C4-2B (cell line): Measurements from ENCODE around the gene AUH.
"Not testable (repeated sequence)": the region's sequence is repeated elsewhere in the genome, so short reads cannot be mapped to it uniquely, and the experiment has no call there.

Experiments used
- H3K27ac ChIP-seq: fragments of 450-650 bp; 2 replicates; pipeline ENCODE4 v1.5.1; 2017
- CTCF ChIP-seq: fragments of 450-650 bp; conservative IDR thresholded peaks from 2 replicates; pipeline ENCODE4 v1.5.1; 2017; ENCODE audit warnings: mild to moderate bottlenecking
- ZFX ChIP-seq: fragments of 450-650 bp; IDR thresholded peaks from 2 replicates; pipeline ENCODE4 v1.6.1; 2017

Gene AUH

GRCh38 chr9:91391412-91391811, 29.7 kb upstream of the AUH start:
- no peak overlapping the region for H3K27ac ChIP-seq

GRCh38 chr9:91389686-91390085, 28.0 kb upstream of the AUH start:
- not testable (repeated sequence) for H3K27ac ChIP-seq

More at GRCh38 chr9:91391412-91391811, 29.7 kb upstream of the AUH start:
- TF ChIP-seq CTCF (no peak), ZFX (no peak)

- TF ChIP-seq ZFX: no peak
- TF ChIP-seq CTCF: no peak
- H3K27ac ChIP-seq: no peak overlapping the region
Observed at GRCh38 chr9:91386765-91387164, 25.0 kb upstream of the AUH start.

GRCh38 chr9:91384954-91385353, 23.2 kb upstream of the AUH start:
- TF ChIP-seq ZFX: no peak
- no peak for TF ChIP-seq CTCF
- H3K27ac ChIP-seq: no peak overlapping the region

- TF ChIP-seq CTCF: no peak
- no peak for TF ChIP-seq ZFX
- H3K27ac ChIP-seq: no peak overlapping the region
Observed at GRCh38 chr9:91383577-91383976, 21.9 kb upstream of the AUH start.

- no peak for TF ChIP-seq ZFX
- no peak for TF ChIP-seq CTCF
- H3K27ac ChIP-seq: no peak overlapping the region
Observed at GRCh38 chr9:91382298-91382697, 20.6 kb upstream of the AUH start.

- no peak for TF ChIP-seq ZFX
- no peak for TF ChIP-seq CTCF
- no peak overlapping the region for H3K27ac ChIP-seq
Observed at GRCh38 chr9:91379426-91379825, 17.7 kb upstream of the AUH start.

- TF ChIP-seq CTCF (no peak), ZFX (no peak)
- no peak overlapping the region for H3K27ac ChIP-seq
Observed at GRCh38 chr9:91378695-91379127, 17.0 kb upstream of the AUH start.

- not testable (repeated sequence) for H3K27ac ChIP-seq
Observed at GRCh38 chr9:91378054-91378453, 16.3 kb upstream of the AUH start.
